ENCODE measurements around the gene RIOX2.

Gene RIOX2

GRCh38 chr3:97975466-97975865, 3.2 kb upstream of the RIOX2 start:
- no peaks in the 10 kb centered on the region for H3K27me3 ChIP-seq (ENCODE audit: insufficient read depth, poor library complexity, severe bottlenecking)

GRCh38 chr3:97974996-97975395, 2.8 kb upstream of the RIOX2 start:
- Histone ChIP-seq H3K27me3 (ENCODE audit: insufficient read depth, poor library complexity, severe bottlenecking) (no peaks in the 10 kb centered on the region), H3K27ac (replicated peaks) (no peak overlapping the region), H3K4me3 (replicated peaks; ENCODE audit: insufficient read depth, low read length) (no peak overlapping the region)
- TF ChIP-seq CTCF (IDR thresholded peaks at IDR 0.05; ENCODE audit: insufficient read depth, low read length) (no peak), SPI1 (IDR thresholded peaks at IDR 0.05; ENCODE audit: borderline replicate concordance, low read depth) (peak; percentile 45; the same call in 1 of the 2 replicates)
- DNase-seq (ENCODE audit: low read depth in 1 of 2, low spot score in 1 of 2), result peak in 1 of 2 experiments; percentile 31

More at GRCh38 chr3:97975466-97975865, 3.2 kb upstream of the RIOX2 start:
- no peak for TF ChIP-seq CTCF (IDR thresholded peaks at IDR 0.05; ENCODE audit: insufficient read depth, low read length)
- TF ChIP-seq, protein P1, sequence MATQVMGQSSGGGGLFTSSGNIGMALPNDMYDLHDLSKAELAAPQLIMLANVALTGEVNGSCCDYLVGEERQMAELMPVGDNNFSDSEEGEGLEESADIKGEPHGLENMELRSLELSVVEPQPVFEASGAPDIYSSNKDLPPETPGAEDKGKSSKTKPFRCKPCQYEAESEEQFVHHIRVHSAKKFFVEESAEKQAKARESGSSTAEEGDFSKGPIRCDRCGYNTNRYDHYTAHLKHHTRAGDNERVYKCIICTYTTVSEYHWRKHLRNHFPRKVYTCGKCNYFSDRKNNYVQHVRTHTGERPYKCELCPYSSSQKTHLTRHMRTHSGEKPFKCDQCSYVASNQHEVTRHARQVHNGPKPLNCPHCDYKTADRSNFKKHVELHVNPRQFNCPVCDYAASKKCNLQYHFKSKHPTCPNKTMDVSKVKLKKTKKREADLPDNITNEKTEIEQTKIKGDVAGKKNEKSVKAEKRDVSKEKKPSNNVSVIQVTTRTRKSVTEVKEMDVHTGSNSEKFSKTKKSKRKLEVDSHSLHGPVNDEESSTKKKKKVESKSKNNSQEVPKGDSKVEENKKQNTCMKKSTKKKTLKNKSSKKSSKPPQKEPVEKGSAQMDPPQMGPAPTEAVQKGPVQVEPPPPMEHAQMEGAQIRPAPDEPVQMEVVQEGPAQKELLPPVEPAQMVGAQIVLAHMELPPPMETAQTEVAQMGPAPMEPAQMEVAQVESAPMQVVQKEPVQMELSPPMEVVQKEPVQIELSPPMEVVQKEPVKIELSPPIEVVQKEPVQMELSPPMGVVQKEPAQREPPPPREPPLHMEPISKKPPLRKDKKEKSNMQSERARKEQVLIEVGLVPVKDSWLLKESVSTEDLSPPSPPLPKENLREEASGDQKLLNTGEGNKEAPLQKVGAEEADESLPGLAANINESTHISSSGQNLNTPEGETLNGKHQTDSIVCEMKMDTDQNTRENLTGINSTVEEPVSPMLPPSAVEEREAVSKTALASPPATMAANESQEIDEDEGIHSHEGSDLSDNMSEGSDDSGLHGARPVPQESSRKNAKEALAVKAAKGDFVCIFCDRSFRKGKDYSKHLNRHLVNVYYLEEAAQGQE (IDR thresholded peaks at IDR 0.05; ENCODE audit: insufficient replicate concordance, low read depth), result no peak
- no peak for TF ChIP-seq GABPA (IDR thresholded peaks at IDR 0.05; ENCODE audit: low read depth)
- TF ChIP-seq POLR2AphosphoS5 (IDR thresholded peaks at IDR 0.05; ENCODE audit: low read depth), result no peak
- no peak for TF ChIP-seq SPI1 (IDR thresholded peaks at IDR 0.05; ENCODE audit: borderline replicate concordance, low read depth)
- no peak overlapping the region for H3K4me3 ChIP-seq (replicated peaks; ENCODE audit: insufficient read depth, low read length)
- no peak overlapping the region for H3K27ac ChIP-seq (replicated peaks)
- no peak for DNase-seq (ENCODE audit: low read depth in 1 of 2, low spot score in 1 of 2)

DNA sequence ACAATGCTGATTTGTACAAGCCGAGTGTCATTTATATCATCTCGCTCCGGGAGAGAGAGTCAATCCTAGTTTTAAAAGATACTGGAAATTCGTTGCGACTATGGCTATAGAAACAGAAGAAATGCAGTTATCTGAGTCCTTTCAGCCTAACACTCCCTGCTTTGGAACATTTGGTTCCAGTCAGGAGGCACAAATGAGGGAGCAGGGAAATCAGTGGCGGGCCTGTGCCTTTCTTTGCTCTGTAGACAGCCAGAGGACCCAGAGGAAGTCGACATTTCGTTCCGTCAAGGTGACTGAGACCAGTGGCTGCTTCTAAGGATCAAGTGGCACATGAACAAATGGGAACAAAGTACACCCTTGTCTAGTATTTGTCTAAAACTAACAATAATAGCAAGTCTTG, 745 bp upstream of the RIOX2 start:
- TF ChIP-seq, protein P1 (IDR thresholded peaks at IDR 0.05; ENCODE audit: insufficient replicate concordance, low read depth), result no peak
- TF ChIP-seq GABPA (IDR thresholded peaks at IDR 0.05; ENCODE audit: low read depth) (no peak), CTCF (IDR thresholded peaks at IDR 0.05; ENCODE audit: insufficient read depth, low read length) (no peak), SPI1 (IDR thresholded peaks at IDR 0.05; ENCODE audit: borderline replicate concordance, low read depth) (no peak), POLR2AphosphoS5 (IDR thresholded peaks at IDR 0.05; ENCODE audit: low read depth) (no peak)
- no peak for DNase-seq (ENCODE audit: low read depth in 1 of 2, low spot score in 1 of 2)
- Histone ChIP-seq H3K27ac (replicated peaks) (no peak overlapping the region), H3K4me3 (replicated peaks; ENCODE audit: insufficient read depth, low read length) (no peak overlapping the region), H3K27me3 (ENCODE audit: insufficient read depth, poor library complexity, severe bottlenecking) (no peaks in the 10 kb centered on the region)

- Histone ChIP-seq H3K4me3 (replicated peaks; ENCODE audit: insufficient read depth, low read length) (peak overlapping the region; percentile 59), H3K27me3 (ENCODE audit: insufficient read depth, poor library complexity, severe bottlenecking) (no peaks in the 10 kb centered on the region), H3K27ac (replicated peaks) (no peak overlapping the region)
- peak in 1 of 2 experiments; percentile 5 for DNase-seq (ENCODE audit: low read depth in 1 of 2, low spot score in 1 of 2)
- TF ChIP-seq POLR2AphosphoS5 (IDR thresholded peaks at IDR 0.05; ENCODE audit: low read depth), result no peak
Measured at GRCh38 chr3:97970956-97971620, 1.1 kb downstream of the RIOX2 start.
